Activated T-cell treated with anti-CD3 and anti-CD28 coated beads, Interleukin-2, amount 50 U/mL, for 1 hour (primary cell): ENCODE results near the gene CTAG1A.
"Not testable (repeated sequence)": the region's sequence is repeated elsewhere in the genome, so short reads cannot be mapped to it uniquely, and the experiment has no call there.

Source experiments
- DNase-seq: peaks from one replicate; pipeline ENCODE4 v3.0.0-alpha.2; 2020

CTAG1A gene

DNA sequence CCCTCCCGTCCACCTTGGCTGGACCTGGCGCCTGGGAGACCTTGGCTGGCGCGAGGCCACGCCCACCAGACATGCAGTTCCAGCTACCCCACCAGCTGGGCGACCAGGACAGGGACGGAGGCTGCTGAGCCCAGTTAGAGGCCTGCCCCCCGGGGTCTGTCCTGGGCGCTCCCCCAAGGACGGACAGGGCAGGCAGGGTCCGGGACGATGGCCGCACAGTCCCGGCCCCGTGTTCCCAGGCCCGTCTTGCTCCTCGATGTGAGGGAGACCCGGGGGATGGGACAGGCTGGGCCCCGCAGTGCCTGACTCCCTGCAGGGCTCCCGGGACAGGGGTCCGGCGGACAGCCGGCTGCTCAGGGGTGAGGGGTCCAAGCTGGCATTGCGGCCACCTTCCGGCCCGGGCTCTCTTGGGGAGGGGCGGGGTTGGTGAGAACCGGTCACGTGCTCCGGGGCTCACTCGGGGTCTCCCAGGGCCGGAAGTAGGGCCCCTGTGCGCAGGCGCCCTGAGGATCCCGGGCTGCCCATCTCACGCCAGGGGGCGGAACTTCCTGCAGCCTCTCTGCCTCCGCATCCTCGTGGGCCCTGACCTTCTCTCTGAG is at the start of gene CTAG1A:
Gene CTAG1A (plus strand): TSS at position 549 of the 599 bp plus-strand sequence. CDS start 74 bp downstream, outside the sequence.
- DNase-seq: not testable (repeated sequence)

DNA sequence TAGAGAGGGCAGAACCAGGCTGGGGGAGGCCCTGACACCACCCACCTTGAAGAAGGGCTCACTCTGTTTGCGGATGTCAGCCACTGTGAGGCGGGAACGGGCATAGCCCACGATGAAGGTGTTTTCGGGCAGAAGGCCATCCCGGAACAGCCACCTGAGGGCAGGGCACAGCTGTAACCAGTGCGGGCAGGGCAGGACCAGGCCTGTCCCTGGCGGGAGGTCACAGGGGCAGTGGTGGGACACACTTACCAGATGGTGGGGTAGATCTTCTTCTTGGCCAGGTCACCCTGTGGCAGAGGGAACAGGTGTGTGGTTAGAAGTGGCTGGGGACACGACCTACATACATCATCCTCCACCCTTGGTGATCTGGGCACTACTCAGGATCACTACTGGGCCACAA is 49.0 kb upstream of the CTAG1A start:
- DNase-seq: no peak

DNA sequence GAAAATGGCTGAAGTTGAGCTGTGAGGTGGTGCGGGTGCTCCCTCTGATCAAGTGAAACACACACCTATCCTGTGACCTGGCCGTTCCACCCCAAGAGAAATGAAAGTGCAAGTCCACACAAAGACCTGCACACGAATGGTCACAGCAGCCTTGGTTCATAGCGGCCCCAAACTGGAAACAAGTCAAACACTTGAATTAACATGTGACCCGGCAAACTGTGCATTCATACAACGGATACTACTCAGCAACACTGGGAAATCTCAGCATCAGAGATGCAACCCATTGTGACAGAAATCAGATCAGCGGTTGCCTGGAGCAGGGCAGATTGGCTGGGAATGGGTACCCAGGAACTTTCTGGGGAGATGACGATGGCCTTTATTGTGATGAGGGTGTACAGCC is 45.9 kb upstream of the CTAG1A start:
- DNase-seq: no peak

DNA sequence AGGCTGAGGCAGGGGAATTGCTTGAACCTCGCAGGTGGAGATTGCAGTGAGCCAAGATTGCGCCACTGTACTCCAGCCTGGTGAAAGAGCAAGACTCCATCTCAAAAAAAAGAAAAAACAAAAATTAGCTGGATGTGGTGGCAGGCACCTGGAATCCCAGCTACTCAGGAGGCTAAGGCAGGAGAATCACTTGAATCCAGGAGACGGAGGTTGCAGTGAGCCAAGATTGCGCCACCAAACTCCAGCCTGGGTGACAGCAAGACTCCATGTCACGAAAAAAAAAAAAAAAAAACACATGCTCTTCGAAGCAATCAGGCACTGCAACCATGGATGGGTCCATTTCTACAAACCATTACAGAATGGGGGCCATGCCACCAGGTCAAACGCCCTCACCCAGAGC is 44.6 kb upstream of the CTAG1A start:
- DNase-seq: not testable (repeated sequence)

DNA sequence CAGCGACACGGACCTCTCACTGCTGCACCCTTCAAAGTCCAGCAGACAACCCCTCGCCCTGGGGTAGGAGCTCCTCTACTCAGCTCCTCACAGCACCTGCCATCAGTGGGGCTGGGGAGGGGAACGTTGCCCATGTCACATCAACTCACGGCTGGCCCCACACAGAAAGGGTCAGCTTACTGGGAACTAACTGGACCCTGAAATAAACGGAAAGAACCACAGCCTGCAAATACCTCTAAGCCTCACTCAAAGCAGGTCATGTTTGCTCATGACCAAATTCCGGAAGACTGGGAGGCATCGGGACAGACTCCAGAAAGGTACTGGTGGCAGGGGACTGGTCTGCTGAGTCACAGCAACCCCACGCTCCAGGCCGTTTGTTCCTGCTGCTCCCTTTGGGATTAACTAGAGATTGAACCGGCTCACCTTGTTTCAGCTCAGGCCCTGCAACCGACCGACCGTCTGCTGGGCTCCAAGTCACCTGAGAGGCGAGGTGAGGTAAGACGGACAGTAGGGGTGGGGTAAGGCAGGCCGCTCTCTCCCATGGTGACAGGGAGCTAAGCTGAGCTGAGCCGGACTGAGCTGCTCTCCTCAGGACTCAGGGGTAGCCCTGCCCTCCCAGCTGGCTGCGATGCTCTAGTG is 43.9 kb upstream of the CTAG1A start:
- DNase-seq: no peak

DNA sequence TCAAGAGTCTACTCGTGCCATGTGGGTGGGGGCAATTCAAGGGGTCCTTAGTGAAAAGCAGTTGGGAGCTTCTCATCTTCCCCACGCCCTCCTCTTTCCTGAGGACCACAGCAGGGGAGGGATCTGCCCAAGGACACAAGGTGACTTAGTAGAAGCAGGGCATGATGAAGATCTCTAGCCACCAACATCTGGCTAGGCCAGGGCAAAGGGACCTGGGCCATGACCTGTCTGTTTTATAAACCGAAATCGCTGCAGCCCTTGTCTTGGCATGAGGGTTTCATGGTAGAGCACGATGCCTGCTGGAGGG is 43.4 kb upstream of the CTAG1A start:
- no peak for DNase-seq

DNA sequence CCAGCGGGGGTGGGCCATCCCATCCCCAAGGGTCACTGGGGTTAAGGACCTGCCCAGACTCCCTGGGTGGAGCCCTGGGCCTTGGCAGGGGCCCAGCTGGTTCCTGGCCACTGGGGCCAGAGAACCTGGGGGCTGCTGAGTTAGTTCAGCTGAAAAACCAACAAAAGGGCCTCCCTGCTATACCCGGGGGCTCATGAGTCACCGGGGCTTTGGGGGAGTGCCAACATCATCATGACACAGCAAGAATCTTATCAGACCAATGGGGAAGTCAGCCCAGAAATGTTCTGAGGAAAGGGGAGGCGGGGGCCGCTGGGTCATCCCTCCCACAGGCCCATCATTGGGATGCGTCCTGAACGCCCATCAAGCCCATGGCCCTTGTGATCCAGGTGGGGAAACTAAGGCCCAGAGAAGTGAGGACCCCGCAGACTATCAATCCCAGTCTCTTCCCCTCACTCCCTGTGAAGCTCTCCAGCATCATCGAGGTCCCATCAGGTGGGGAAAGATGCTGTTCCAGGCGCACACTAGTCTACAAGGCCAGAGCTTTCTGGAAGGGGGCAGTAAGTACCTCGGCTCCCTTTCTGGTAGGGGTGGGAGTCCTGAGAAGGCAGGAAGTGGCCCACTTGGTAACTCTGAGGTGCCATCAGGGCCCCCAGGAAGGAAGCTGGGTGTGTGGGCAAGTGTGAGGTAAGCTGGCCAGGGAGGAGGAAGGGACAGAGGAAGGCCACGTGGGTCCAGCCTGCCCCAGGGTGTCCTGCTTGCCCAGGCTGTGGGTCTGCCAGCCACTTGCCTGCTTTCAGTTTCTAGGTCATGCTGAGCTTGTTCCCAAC is 42.8 kb upstream of the CTAG1A start:
- DNase-seq: no peak

DNA sequence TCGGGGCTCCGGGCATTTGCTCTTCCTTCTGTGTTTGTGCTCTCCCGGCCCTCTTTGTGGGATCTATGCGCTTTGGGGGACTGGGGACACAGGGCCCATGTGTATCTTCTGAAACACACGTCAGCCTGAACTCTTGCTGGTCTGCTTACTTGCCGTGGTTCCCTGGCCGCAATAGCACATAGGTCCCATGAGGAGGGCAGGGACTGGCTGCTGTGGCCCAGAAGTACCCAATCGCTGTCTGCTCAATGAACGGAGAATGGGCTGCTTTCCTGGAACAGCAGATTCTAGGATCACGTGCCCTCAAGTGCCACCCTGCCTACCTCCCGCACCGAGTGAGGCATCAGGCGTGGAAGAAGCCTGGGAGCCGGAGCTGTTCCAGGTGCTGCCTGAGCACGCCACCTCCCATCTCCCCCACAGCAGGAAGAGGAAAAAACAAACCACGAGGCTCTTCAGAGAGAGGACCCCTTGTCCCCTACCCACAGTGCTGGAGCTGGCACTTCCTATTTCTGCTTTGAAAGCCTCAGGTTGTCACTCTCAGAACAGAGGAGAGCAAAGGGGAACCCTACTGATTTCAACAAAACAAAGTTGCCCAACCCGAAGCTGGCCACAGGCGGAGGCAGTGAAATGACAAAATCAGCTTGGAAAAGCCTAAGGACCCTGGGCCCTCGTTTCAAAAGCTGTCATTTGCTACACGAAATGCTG is 42.1 kb upstream of the CTAG1A start:
- no peak for DNase-seq

DNA sequence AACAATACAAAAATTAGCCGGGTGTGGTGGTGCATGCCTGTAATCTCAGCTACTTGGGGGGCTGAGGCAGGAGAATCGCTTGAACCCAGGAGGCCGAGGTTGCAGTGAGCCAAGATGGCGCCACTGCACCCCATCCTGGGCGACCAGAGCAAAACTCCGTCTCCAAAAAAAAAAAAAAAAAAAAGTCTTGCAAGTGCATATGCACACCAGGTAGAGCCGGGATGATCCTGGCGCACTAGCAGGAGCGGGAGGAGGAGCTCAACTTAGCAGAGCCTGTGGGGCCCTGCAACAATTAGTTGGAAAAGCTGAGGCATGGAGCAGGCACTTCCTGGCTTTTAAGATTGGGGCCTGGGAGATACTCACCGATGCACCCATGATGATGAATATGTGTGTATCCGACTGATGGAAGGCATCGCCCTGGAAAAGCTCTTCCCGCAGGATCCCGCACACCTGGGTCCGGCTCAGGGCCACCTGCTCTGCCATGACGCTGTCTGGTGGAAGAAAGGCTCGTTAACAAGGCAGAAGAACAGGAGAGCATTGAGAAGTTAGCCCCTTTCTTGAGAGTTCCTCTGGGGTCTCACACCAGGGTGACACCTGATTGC is 39.2 kb upstream of the CTAG1A start:
- no peak for DNase-seq

DNA sequence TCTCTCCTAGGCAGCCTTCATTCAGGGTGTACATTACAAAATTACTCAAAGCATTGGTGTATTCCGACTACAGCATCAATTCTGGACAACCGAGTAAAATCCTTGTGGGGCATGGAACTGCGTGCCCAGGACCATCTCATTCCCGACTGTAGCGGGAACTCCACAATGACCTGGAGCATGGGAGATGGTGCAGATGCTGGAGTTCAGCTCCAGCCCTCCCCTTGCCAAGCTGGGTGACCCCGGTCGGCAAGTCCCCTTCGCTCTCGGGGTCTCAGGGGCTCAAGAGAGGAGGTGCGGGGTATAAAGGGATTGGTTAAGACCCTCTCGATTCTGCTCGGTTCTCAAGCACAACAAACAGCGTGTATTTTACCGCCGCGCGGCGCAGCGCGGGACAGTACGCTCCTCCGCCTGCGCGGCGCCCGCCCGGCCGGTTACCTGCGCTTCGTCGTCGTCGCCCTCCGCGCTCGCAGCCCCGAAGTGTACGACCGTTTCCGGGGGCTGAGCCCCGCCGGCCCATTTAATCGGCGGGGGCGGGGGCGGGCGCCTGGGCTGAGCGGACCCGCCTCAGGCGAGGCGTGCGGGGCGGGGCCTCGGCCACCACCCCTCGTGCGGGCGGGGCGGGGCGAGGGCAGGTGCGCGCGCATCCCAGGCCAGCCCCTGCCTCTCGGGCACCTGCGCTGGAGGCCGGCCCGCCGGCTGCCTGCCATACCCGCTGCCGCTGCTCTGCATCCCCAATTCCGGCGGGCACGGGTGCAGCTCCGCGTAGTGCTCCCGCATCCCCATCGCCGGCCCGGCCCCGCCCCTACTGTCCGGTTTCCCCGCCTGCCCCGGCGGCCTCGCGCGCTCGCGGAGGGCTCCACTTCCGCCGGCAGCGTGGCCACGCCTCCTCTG is 38.3 kb upstream of the CTAG1A start, which contains the start of gene G6PD:
Gene G6PD (minus strand): TSS at position 493 of the 891 bp plus-strand sequence. CDS start 691 bp downstream, outside the sequence.
- peak; percentile 87 for DNase-seq

DNA sequence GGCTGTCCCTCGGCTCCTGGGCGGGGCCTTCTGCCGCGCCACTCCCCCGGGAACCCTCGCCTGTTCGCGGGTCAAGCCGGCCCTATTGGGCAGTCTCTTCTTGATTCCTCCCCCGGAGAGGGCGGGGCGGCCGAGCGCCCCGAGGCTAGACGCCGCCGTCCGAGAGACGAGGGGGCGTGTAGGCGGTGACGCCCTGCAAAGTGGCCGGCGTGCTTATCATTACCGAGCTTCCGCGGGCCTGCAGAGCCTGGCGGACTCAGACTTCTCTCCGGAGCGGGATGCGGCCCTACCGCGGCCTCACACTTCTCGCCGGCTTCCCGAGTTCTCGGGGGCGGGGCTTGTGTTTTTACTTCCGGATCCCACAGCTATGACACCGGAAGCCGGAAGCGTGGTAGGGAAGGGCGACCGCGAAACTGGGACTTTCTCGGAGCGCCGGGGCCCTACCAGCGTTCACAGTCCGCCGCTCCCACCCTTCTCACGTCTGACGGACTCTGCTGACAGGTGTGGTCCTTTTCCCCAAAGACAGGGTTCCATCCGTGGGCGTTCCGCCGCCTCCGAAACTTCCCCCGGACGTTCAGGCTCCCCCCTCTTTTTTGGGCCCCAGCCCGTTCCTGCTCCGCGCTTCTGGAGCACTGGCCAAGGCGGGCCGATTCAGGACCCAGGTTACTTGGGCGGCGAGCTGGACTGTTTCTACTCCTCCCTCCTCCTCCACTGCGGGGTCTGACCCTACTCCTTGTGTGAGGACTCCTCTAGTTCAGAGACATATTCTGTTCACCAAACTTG is 37.5 kb upstream of the CTAG1A start, which contains the start of gene IKBKG:
Gene IKBKG (plus strand): TSS at position 376 of the 783 bp plus-strand sequence. CDS start 4,383 bp downstream, outside the sequence.
- peak; percentile 93 for DNase-seq

DNA sequence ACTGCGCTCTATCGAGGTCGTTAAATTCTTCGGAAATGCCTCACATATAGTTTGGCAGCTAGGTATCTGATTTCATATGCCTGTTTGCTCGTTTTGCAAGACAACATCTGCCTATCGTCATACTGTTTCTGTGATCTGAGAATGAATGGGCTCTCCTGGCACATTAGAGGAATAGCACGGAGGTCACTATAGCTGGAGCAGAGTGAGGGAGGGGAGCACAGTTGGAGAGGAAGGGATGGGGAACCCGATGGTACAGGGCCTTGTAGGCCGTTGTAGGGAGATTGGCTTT is 37.0 kb upstream of the CTAG1A start:
- no peak for DNase-seq

DNA sequence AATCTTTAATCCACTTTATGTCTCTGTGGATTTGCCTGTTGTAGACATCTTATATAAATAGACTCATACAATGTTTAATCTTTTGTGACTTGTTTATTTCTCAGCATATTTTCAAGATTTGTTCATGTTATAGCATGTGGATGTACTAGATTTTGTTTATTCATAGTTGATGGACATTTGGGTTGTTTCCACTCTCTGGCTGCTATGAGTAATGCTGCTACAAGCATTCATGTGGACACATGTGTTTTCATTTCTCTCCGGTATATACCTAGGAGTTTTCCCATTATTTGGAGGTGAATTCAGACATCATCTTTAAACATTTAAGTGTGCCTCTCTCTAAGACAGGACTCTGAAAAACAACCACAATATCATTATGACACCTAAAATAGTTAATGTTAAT is 35.2 kb upstream of the CTAG1A start:
- DNase-seq: no peak

DNA sequence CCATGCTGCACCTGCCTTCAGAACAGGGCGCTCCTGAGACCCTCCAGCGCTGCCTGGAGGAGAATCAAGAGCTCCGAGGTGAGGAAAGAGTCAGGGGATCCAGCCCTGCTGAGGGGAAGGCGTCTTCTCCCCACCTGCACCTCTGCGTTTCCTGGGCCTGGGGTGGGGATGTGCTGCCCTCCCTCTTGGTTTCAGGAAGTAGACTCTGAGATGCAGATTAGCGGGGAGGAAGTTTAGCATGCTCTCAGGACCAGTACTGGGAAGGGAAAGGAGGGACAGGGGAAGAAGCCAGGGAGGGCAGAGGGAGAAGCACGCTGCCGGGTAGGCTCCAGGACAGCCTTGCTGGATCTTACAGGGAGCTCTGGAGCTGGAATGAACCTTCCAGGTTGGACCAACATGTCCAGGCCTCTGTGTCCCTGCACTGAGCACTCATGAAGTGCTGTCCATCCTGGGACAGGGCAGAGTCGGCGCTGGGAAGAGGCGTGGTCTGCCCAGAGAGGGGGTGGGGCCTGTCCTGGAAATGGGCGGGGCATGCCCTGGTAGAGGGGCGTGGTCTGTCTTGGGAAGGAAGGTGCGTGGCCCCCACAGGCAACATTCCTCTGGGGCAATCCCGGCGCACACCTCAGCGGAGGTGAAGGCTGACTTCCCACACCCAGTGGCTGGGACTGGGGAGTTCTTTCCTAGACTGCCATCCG is 32.7 kb upstream of the CTAG1A start:
- not testable (repeated sequence) for DNase-seq

DNA sequence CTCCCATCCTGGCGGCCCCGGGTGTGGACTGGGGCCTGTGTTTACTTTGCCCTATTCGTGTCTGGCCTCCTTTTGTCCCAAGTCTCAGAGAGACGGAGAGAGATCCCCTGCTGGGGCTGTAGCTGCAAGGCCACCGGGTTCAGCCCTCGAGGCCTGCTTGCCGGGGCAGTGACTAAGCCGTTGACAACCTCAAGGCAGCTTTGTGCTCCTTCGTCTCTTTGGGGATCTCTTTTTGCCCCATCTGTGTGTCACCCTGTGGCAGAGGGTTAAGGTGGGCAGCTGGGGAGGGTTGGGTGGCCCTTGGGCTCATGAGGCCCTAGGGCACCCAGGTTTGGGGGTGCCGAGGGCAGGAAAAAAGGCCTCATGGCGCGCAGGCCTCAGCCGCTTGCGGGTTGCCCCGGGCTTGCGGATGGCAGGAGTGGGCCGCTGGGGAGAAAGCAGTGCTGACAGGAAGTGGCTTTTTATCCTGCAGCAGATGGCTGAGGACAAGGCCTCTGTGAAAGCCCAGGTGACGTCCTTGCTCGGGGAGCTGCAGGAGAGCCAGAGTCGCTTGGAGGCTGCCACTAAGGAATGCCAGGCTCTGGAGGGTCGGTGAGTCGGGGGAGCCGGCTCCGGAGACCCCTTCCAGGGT is 26.8 kb upstream of the CTAG1A start:
- DNase-seq: not testable (repeated sequence)

DNA sequence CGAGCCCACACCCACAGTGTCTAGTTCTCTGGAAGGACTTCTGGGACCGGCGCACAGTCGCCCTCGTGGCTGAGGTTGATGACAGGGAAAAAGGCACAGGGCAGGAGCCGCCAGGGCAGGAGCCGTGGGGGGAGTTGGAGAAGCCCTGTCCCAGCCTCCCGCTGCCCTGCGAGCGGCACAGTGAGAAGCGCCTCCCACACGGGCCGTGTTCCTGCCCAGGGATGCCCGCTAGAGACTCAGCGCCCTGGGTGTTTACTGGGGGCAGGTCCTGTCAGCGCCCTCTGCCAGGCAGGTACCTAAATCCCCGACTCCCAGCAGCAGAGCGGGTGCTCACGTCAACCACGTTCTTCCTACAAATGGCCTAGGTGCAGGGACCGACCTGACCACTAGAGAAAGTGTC is 26.0 kb upstream of the CTAG1A start:
- not testable (repeated sequence) for DNase-seq

DNA sequence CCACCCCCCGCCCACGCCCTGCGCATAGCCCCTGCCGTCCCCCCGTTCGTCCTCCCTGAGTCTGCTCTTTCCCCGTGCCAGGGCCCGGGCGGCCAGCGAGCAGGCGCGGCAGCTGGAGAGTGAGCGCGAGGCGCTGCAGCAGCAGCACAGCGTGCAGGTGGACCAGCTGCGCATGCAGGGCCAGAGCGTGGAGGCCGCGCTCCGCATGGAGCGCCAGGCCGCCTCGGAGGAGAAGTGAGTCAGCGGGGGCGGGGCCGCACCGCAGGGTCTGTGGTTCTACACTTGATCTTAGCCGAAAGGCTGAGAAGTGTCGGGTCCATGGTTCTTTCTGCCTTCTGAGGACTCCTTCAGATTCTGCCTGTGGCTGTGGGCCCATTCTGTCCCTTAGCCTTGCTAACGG is 24.6 kb upstream of the CTAG1A start:
- DNase-seq: not testable (repeated sequence)

DNA sequence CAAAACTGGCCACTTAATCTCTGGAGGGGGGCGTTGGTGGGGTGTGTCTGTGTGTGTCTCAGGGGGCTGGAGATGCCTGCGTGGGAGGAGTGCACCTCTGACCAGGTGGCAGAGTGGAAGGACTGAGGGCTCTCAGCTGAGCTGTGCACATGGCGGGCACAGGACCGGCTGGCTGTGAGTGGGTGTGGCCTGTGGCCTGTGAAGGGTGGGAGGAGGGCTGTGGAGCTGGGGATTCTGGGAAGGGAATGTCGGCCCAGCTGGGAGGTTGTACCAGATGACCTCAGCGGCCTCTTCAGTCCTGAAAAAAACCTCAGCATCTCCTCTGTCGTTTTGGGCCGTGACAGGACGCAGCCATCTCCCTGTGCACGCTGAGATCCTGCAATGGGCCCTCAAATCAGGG is 22.6 kb upstream of the CTAG1A start:
- not testable (repeated sequence) for DNase-seq

DNA sequence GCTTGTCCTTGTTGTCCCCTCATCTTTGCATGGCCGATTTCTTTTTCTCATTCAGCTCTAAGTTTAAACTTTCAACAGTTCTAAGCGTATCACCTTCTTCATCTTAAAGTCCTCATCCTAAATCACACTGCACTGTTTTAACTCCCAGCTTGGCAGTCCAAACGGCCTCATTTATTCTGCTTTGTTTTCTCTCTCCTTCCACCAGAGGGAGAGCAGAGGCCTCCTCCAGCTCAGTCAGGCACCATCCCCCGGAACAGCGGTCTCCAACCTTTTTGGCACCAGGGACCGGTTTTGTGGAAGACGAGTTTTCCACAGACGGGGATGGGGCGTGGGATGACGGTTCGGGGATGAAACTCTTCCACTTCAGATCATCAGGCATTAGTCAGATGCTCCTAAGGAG is 14.6 kb upstream of the CTAG1A start:
- not testable (repeated sequence) for DNase-seq

DNA sequence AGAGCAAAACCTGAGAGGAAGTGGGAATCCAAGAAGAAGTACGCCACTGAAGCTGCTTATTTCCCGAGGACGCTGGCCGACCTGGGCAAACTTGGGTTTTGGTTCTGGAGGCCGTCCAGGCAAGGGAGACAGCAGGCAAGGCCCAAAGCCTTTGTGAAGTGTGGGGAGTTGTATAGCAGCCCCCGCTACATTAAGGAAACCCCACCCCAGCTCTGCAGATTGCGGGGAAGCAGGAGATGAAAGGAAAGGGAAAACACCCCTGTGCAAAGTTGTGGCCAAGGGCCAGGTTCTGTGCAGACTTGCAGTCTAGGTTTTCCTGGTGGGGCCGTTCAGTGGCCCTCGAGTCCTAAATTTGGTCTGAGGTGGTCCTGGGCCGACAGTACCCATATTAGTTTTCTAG is 11.9 kb upstream of the CTAG1A start:
- DNase-seq: not testable (repeated sequence)
